Non-pigmented ciliary epithelial cell (primary cell): ENCODE measurements around the gene MUC5B.
"Not testable (repeated sequence)": the region's sequence is repeated elsewhere in the genome, so short reads cannot be mapped to it uniquely, and the experiment has no call there.

Experiments used
- DNase-seq: peaks from one replicate; pipeline ENCODE4 v3.0.0-alpha.2; 2010; ENCODE audit warnings: low read depth

MUC5B gene

GRCh38 chr11:1203505-1204271 lies 19.2 kb upstream of the MUC5B start:
- DNase-seq, result no peak

- no peak for DNase-seq
These were observed 18.3 kb upstream of the MUC5B start for GRCh38 chr11:1204381-1205101.

- DNase-seq, result no peak
These were observed 17.5 kb upstream of the MUC5B start for GRCh38 chr11:1205121-1205986.

- no peak for DNase-seq
These were observed 16.9 kb upstream of the MUC5B start for GRCh38 chr11:1205987-1206331.

GRCh38 chr11:1206391-1207271 lies 16.2 kb upstream of the MUC5B start:
- DNase-seq, result no peak

GRCh38 chr11:1207401-1208143 lies 15.3 kb upstream of the MUC5B start:
- DNase-seq, result no peak

GRCh38 chr11:1208144-1208393 lies 14.8 kb upstream of the MUC5B start:
- DNase-seq, result no peak

GRCh38 chr11:1208394-1209261 lies 14.2 kb upstream of the MUC5B start:
- no peak for DNase-seq

- no peak for DNase-seq
These were observed 13.4 kb upstream of the MUC5B start for GRCh38 chr11:1209371-1210057.

GRCh38 chr11:1211838-1212237 lies 11.0 kb upstream of the MUC5B start:
- DNase-seq, result no peak

GRCh38 chr11:1215826-1216225 lies 7.0 kb upstream of the MUC5B start:
- DNase-seq, result not testable (repeated sequence)

- no peak for DNase-seq
These were observed 5.7 kb upstream of the MUC5B start for GRCh38 chr11:1217151-1217550.

GRCh38 chr11:1218256-1218787 lies 4.5 kb upstream of the MUC5B start:
- no peak for DNase-seq

GRCh38 chr11:1218788-1219445 lies 3.9 kb upstream of the MUC5B start:
- DNase-seq, result no peak

GRCh38 chr11:1219446-1219833 lies 3.4 kb upstream of the MUC5B start:
- no peak for DNase-seq

GRCh38 chr11:1219834-1220815 lies 2.7 kb upstream of the MUC5B start:
- no peak for DNase-seq

- DNase-seq, result no peak
These were observed 1.7 kb upstream of the MUC5B start for GRCh38 chr11:1220941-1221721.
